GM21737 (cell line): ENCODE results near the gene CCNH.

ENCODE experiments used
- ATAC-seq: cut with Tn5 transposase; IDR thresholded peaks from one replicate; pipeline ENCODE4 v1.9.1; 2021; ENCODE audit warnings: mild to moderate bottlenecking, moderate library complexity; ENCODE audit not compliant: unreplicated experiment

Gene CCNH

DNA sequence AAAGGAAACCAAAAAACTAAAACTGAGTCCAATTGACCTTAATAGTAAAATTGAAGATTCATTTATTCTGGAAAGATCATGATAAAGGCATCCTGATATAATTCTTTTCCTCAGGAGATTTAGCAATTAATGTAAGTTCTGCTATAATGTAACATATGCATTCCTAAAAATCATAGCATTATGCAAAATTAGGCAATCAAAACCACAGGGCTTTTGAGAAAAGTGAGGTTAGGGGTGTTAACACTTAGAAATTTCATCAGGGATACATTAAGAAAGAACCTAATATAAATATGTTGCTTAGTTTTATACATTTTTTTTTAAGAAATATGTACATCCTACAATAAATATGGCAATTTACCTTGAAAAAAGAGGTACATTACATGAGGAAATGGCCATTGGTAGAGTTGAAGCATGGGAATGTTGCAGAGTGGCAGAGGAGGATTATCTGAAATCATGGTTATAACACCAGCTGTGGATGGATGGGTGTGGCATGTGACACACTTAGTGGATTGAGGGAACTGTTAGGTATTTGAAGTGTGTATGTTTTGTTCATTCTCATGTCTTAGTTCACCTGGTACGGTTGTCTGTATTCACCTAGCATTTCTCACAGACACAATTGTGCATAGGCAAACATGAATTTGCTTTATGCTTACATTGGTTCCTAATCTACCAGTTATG is 51.1 kb downstream of the CCNH start:
- no peak for ATAC-seq

DNA sequence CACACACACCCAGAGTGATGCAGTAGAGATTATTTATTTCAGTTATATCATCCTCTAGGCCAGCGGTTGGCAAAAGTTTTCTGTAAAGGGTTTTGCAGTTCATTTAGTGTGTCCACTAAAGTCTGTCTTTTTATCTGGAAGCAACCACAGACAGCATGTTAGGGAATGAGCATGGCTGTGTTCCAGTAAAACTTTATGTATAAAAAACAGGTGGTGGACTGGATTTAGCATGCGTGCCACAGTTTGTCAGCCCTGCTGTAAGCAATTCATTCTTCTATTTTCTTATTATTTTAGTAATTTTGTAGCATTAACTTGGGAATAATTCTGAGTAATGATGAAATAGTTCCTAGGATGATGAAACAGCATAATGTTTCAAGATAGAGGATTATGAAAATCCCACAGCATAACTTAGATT is 51.7 kb downstream of the CCNH start:
- no peak for ATAC-seq

DNA sequence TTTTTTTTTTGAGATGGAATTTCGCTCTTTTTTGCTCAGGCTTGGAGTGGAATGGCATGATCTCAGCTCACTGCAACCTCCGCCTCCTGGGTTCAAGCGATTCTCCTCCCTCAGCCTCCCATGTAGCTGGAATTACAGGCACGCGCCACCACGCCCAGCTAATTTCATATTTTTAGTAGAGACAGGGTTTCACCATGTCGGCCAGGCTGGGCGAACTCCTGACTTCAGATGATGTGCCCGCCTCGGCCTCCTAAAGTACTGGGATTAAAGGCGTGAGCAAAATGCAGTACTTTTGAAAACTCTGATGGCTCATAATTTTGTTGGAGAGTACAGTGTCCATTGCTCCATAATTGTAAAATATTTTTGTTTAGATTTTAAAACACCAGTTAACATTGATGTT is 52.6 kb downstream of the CCNH start:
- ATAC-seq, result no peak

DNA sequence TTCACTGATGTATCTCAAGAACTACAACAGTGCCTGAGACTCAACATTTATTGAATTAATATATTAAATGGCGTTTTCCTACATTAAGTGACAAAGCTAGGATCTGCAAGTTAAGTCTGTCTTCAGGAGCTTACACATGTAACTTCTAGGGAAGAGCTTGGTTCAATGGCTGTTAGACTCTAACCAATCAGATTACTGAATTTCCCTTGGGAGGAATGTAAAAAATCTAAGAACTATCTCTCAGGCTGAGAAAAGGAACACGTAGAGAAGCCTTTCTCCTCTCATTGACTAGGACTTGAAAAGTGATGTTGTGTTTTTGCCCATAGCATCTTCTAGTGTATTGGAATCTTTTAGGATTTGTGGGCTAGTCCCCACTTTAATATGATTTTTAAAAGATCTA is 53.6 kb downstream of the CCNH start:
- ATAC-seq, result no peak

DNA sequence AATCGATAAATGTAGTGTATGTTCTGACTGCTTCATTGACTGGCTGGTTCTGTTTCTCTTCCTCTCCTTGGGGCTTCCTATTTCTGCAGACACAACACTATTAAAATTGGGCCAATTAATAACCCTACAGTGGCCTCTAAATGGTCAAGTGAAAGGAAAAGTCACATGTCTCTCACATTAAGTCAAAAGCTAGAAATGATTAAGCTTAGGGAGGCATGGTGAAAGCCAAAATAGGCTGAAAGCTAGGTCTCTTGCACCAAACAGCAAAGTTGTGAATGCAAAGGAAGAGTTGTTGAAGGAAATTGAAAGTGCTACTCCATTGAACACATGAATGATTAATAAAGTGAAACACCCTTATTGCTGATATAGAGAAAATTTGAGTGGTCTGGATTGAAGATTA is 58.2 kb downstream of the CCNH start:
- peak; percentile 94 for ATAC-seq

DNA sequence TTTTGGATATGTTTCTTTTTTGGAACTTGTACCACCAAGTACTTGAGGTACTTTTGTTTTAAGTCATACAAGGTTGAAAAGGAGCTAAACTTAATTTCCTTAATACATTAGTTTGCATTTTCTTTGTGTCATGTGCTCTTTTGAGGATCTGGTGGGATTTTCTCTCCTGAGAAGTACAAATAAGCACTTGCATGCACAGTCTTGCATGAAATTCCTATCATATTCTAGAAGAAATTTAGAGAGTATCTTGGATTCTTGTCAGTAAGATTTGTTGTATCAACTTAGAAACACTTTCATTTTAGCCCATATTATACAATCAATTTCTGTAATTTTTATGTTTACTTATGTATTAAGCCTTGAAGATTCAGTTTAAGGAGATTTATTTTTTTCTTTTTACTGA is 64.9 kb downstream of the CCNH start:
- ATAC-seq, result no peak

DNA sequence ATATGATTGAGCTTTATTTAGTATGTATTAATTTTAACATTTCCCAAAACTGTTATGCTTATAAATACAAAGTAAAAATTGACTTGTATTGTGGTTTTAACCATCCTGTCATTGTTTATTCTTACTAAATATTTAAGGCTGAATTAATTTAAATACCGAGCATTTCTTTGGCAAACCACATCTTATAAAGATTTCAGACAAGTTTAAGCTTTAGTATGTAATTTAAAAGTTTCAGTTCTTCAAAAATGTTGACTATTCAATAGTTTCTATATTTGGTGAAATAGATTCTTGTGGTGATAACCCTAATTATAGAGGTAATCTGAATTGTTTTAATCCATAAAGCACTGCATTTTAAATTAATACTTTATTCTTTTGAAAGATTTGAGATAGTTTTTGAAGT is 65.5 kb downstream of the CCNH start:
- no peak for ATAC-seq
